OCI-LY3 (cell line): ENCODE measurements around the gene ELAVL3.
"Not testable (repeated sequence)": the region's sequence is repeated elsewhere in the genome, so short reads cannot be mapped to it uniquely, and the experiment has no call there.

ENCODE experiments used
- CTCF ChIP-seq: fragments of 200-600, 300-600 bp; sonication (generic); IDR thresholded peaks from 2 replicates; pipeline ENCODE4 v1.5.1; 2014; ENCODE audit warnings: antibody characterized with exemption, low read length, low read depth
- EZH2phosphoT487 ChIP-seq: fragments of 200-600 bp; shearing (Covaris generic); IDR thresholded peaks from 2 replicates; pipeline ENCODE4 v1.6.1; 2018; ENCODE audit warnings: antibody characterized with exemption, mixed run types, low read depth

DNA sequence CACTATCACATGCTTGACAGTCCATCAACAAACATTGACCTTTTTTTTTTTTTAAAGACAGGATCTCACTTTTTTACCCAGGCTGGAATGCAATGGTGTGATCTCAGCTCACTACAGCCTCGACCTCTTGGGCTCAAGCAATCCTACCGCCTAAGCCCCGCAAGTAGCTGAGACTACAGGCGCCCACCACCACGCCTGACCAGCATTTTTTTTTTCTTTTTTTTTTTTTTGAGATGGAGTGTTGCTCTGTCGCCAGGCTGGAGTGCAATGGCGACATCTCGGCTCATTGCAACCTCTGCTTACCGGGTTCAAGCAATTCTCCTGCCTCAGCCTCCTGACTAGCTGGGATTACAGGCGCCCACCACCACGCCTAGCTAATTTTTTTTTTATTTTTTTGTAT is 21.9 kb downstream of the ELAVL3 start:
- TF ChIP-seq CTCF, EZH2phosphoT487: not testable (repeated sequence)
